Measurements from ENCODE around the gene PROKR2. TPM values are rescaled to one million over a fixed set of nuclear protein-coding genes. Genes with fewer than 3 reads are reported as not detected.

Gene PROKR2
- total RNA-seq: not detected
- long read RNA-seq: 0 reads

GRCh38 chr20:5316188-5317158, at the start of gene PROKR2:
PROKR2 (minus strand) TSS chr20:5316954; CDS start chr20:5314369, 2,585 bp downstream.
- no peak for DNase-seq (ENCODE audit: low spot score)

GRCh38 chr20:5364997-5365597, 48.3 kb upstream of the PROKR2 start:
- no peak for DNase-seq (ENCODE audit: low spot score)

- no peak for DNase-seq (ENCODE audit: low spot score)
Measured at GRCh38 chr20:5364136-5364821, 47.5 kb upstream of the PROKR2 start.

GRCh38 chr20:5362771-5363170, 46.0 kb upstream of the PROKR2 start:
- DNase-seq (ENCODE audit: low spot score): no peak

- no peak for DNase-seq (ENCODE audit: low spot score)
Measured at GRCh38 chr20:5361176-5361575, 44.4 kb upstream of the PROKR2 start.

GRCh38 chr20:5357946-5358345, 41.2 kb upstream of the PROKR2 start:
- DNase-seq (ENCODE audit: low spot score): no peak

GRCh38 chr20:5356941-5357340, 40.2 kb upstream of the PROKR2 start:
- no peak for DNase-seq (ENCODE audit: low spot score)

GRCh38 chr20:5354901-5355300, 38.1 kb upstream of the PROKR2 start:
- DNase-seq (ENCODE audit: low spot score): no peak

- DNase-seq (ENCODE audit: low spot score): no peak
Measured at GRCh38 chr20:5353624-5354496, 37.1 kb upstream of the PROKR2 start.

- no peak for DNase-seq (ENCODE audit: low spot score)
Measured at GRCh38 chr20:5349448-5349847, 32.7 kb upstream of the PROKR2 start.

GRCh38 chr20:5342021-5342420, 25.3 kb upstream of the PROKR2 start:
- DNase-seq (ENCODE audit: low spot score): no peak

- no peak for DNase-seq (ENCODE audit: low spot score)
Measured at GRCh38 chr20:5331340-5331739, 14.6 kb upstream of the PROKR2 start.

GRCh38 chr20:5328268-5328667, 11.5 kb upstream of the PROKR2 start:
- no peak for DNase-seq (ENCODE audit: low spot score)

GRCh38 chr20:5327356-5327755, 10.6 kb upstream of the PROKR2 start:
- DNase-seq (ENCODE audit: low spot score): no peak

- DNase-seq (ENCODE audit: low spot score): no peak
Measured at GRCh38 chr20:5315807-5316187, 957 bp downstream of the PROKR2 start.

GRCh38 chr20:5313916-5314315, 2.8 kb downstream of the PROKR2 start:
- DNase-seq (ENCODE audit: low spot score): no peak

- DNase-seq (ENCODE audit: low spot score): no peak
Measured at GRCh38 chr20:5312518-5312917, 4.2 kb downstream of the PROKR2 start.

- no peak for DNase-seq (ENCODE audit: low spot score)
Measured at GRCh38 chr20:5309971-5310370, 6.8 kb downstream of the PROKR2 start.

GRCh38 chr20:5298811-5299210, 17.9 kb downstream of the PROKR2 start:
- no peak for DNase-seq (ENCODE audit: low spot score)

- no peak for DNase-seq (ENCODE audit: low spot score)
Measured at GRCh38 chr20:5297280-5298004, 19.3 kb downstream of the PROKR2 start.

All from mesenteric fat pad (tissue), 1 donor.